ENCODE results near the gene WDR27. TPM values are rescaled to one million over a fixed set of nuclear protein-coding genes. Genes with fewer than 3 reads are reported as not detected.

WDR27 gene
- total RNA-seq, 2 donors from 2014 or later = 17.8 to 53.1 TPM

- 60% methylated on average over 1 of the region's 1 CpG for WGBS
- H3K27ac ChIP-seq = no peak overlapping the region
- intact Hi-C loops (cut with DNase I) = no loop called here
Measured at GRCh38 chr6:169510871-169511270, 191.0 kb downstream of the WDR27 start.

GRCh38 chr6:169508452-169508851, 193.4 kb downstream of the WDR27 start:
- Histone ChIP-seq H3K4me3 (no peak overlapping the region), H3K27ac (no peak overlapping the region), H3K36me3 (no peaks in the 10 kb centered on the region), H3K4me1 (replicated peaks) (no peaks in the 10 kb centered on the region), H3K27me3 (replicated peaks; ENCODE audit: insufficient read depth) (no peaks in the 10 kb centered on the region), H3K9me3 (no peaks in the 10 kb centered on the region)
- intact Hi-C loops (cut with DNase I) = no loop called here
- DNase-seq (ENCODE audit: low spot score) = no peak
- TF ChIP-seq POLR2AphosphoS5 (IDR thresholded peaks at IDR 0.05) = no peak
- TF ChIP-seq CTCF (IDR thresholded peaks at IDR 0.05) = no peak
- TF ChIP-seq POLR2A (IDR thresholded peaks at IDR 0.05) = no peak
- 97% methylated on average over 1 of the region's 1 CpG for WGBS

More at GRCh38 chr6:169510871-169511270, 191.0 kb downstream of the WDR27 start:
- no peak for TF ChIP-seq CTCF (IDR thresholded peaks at IDR 0.05)
- Histone ChIP-seq H3K36me3 (no peaks in the 10 kb centered on the region), H3K27me3 (replicated peaks; ENCODE audit: insufficient read depth) (no peaks in the 10 kb centered on the region), H3K4me1 (replicated peaks) (no peaks in the 10 kb centered on the region), H3K4me3 (no peak overlapping the region), H3K9me3 (no peaks in the 10 kb centered on the region)
- DNase-seq (ENCODE audit: low spot score) = no peak

DNA sequence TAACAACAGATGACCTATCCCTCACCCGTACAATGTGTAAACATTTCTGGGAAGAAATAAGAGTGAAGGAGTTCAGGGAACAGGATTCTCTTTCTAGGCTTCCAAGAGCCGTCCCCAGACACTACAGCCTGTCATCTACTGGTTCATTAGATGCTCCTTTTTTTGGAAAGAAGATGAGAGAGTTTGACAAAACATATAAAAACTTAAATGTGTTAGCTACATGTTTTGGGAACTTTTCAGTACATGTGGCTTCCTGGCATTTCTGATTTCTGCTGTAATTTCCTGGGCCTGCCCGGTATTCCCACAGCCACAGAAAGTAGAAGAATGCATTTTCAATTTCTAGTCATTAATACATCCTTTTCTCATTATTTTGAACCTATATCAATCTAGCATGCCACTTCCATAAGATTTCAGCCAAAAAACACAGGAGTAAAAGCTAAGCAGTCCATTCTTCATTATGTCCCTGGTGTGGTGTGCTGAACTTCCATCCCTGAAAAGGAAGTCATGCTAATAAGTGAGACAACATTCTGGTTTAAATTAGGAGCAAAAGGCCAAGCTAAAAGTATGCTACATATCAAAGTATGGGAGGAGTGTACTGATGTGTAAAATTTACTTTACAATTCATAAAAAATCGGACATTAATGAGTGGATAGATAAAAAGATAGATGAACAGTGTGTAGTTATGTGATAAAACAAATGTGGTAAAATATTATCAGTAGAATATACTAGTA, 198.2 kb downstream of the WDR27 start:
- H3K4me1 ChIP-seq (replicated peaks) = no peaks in the 10 kb centered on the region
- H3K27ac ChIP-seq = no peak overlapping the region
- TF ChIP-seq POLR2AphosphoS5 (IDR thresholded peaks at IDR 0.05) (no peak), POLR2A (IDR thresholded peaks at IDR 0.05) (no peak), CTCF (IDR thresholded peaks at IDR 0.05) (no peak)
- no peak for DNase-seq (ENCODE audit: low spot score)
- no peaks in the 10 kb centered on the region for H3K27me3 ChIP-seq (replicated peaks; ENCODE audit: insufficient read depth)
- 59% methylated on average over 4 of the region's 4 CpGs for WGBS
- intact Hi-C loops (cut with DNase I) = no loop called here
- no peaks in the 10 kb centered on the region for H3K36me3 ChIP-seq
- H3K9me3 ChIP-seq = no peaks in the 10 kb centered on the region
- no peak overlapping the region for H3K4me3 ChIP-seq

DNA sequence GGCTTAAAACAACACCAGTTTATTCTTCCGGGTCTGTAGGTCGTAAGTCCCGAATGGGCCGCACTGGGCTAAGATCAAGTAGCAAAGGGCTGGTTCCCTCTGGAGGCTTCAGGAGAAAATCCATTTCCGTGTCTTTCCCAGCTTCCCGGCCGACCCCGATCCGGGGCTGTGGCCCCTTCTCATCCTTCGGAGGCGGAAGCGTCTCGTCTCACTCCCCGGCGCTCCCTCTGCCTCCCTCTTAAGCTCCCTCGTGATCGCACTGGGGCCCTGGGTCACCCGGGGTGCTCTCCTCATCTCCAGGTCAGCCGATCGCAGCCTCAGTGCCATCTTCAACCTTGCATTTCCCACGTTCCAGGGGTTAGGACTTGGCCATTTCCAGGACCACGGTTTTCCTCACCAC, 199.4 kb downstream of the WDR27 start:
- no peak for DNase-seq (ENCODE audit: low spot score)
- Histone ChIP-seq H3K4me3 (no peak overlapping the region), H3K4me1 (replicated peaks) (no peaks in the 10 kb centered on the region), H3K9me3 (no peaks in the 10 kb centered on the region), H3K27ac (no peak overlapping the region), H3K36me3 (no peaks in the 10 kb centered on the region), H3K27me3 (replicated peaks; ENCODE audit: insufficient read depth) (no peaks in the 10 kb centered on the region)
- intact Hi-C loops (cut with DNase I) = no loop called here
- TF ChIP-seq CTCF (IDR thresholded peaks at IDR 0.05) = no peak
- TF ChIP-seq POLR2A (IDR thresholded peaks at IDR 0.05) = no peak
- no peak for TF ChIP-seq POLR2AphosphoS5 (IDR thresholded peaks at IDR 0.05)
- WGBS = 95% methylated on average over 22 of the region's 22 CpGs

- intact Hi-C loops (cut with DNase I) = no loop called here
Measured at GRCh38 chr6:169501777-169502313, 200.0 kb downstream of the WDR27 start.

More at GRCh38 chr6:169501777-169502313, 200.0 kb downstream of the WDR27 start:
- H3K27me3 ChIP-seq (replicated peaks; ENCODE audit: insufficient read depth) = no peaks in the 10 kb centered on the region
- no peak for DNase-seq (ENCODE audit: low spot score)
- WGBS = 96% methylated on average over 32 of the region's 32 CpGs
- no peak overlapping the region for H3K27ac ChIP-seq
- H3K4me1 ChIP-seq (replicated peaks) = no peaks in the 10 kb centered on the region
- no peak overlapping the region for H3K4me3 ChIP-seq
- no peaks in the 10 kb centered on the region for H3K36me3 ChIP-seq
- no peaks in the 10 kb centered on the region for H3K9me3 ChIP-seq
- no peak for TF ChIP-seq POLR2AphosphoS5 (IDR thresholded peaks at IDR 0.05)
- TF ChIP-seq CTCF (IDR thresholded peaks at IDR 0.05) = no peak
- no peak for TF ChIP-seq POLR2A (IDR thresholded peaks at IDR 0.05)

All from prostate gland (tissue), 2 donors.